Neuronal stem cell (in vitro differentiated cells): ENCODE measurements around the gene LDLRAD3.
A peak's percentile ranks its signal among the peaks of the same experiment; 100 is the strongest.

ENCODE experiments used
- DNase-seq: peaks from one replicate; pipeline ENCODE4 v3.0.0-alpha.2; 2013; ENCODE audit warnings: low spot score
- H2AFZ ChIP-seq: one replicate; pipeline ENCODE4 v1.6.1; 2013; ENCODE audit warnings: mild to moderate bottlenecking, low read length, inconsistent platforms
- H2AK5ac ChIP-seq: 2 replicates; pipeline ENCODE4 v1.6.1; 2013; ENCODE audit warnings: low read depth, mild to moderate bottlenecking, inconsistent platforms, low read length, moderate library complexity, mixed read lengths
- H2BK120ac ChIP-seq: 2 replicates; pipeline ENCODE4 v1.6.1; 2013; ENCODE audit warnings: low read depth, mild to moderate bottlenecking, inconsistent platforms, low read length, moderate library complexity, mixed read lengths
- H2BK12ac ChIP-seq: one replicate; pipeline ENCODE4 v1.6.1; 2013; ENCODE audit warnings: low read length, inconsistent platforms
- H2BK15ac ChIP-seq: 2 replicates; pipeline ENCODE4 v1.6.1; 2013; ENCODE audit warnings: mild to moderate bottlenecking, low read length, inconsistent platforms, mixed read lengths
- H2BK5ac ChIP-seq: one replicate; pipeline ENCODE4 v1.6.1; 2013; ENCODE audit warnings: inconsistent platforms, mild to moderate bottlenecking, low read length, moderate library complexity
- H3K14ac ChIP-seq: one replicate; pipeline ENCODE4 v1.6.1; 2013; ENCODE audit warnings: low read length, inconsistent platforms
- H3K18ac ChIP-seq: 2 replicates; pipeline ENCODE4 v1.6.1; 2013; ENCODE audit warnings: low read length, inconsistent platforms
- H3K23ac ChIP-seq: 2 replicates; pipeline ENCODE4 v1.6.1; 2013; ENCODE audit warnings: low read depth, mild to moderate bottlenecking, mixed read lengths, low read length, inconsistent platforms; ENCODE audit not compliant: poor library complexity
- H3K27ac ChIP-seq: replicated peaks from 3 replicates; pipeline ENCODE4 v1.5.1; 2013; ENCODE audit warnings: low read length, inconsistent platforms
- H3K27me3 ChIP-seq, 3 experiments: 2 replicates each; pipeline ENCODE4 v1.6.1; 2013; ENCODE audit warnings: low read length in 3 of 3, mild to moderate bottlenecking in 2 of 3, inconsistent platforms in 1 of 3, low read depth in 1 of 3, mixed read lengths in 1 of 3, moderate library complexity in 1 of 3; ENCODE audit not compliant: control insufficient read depth in 3 of 3, insufficient read depth in 3 of 3
- H3K36me3 ChIP-seq, 2 donors: replicated peaks in 1 of 2; 2 replicates each; pipeline ENCODE4 v1.6.1; 2013; ENCODE audit warnings: low read length in 2 of 2; ENCODE audit not compliant: control insufficient read depth in 2 of 2, insufficient read depth in 2 of 2
- H3K4ac ChIP-seq: 2 replicates; pipeline ENCODE4 v1.6.1; 2013; ENCODE audit warnings: inconsistent platforms, mild to moderate bottlenecking, low read length, moderate library complexity
- H3K4me1 ChIP-seq, 2 donors: 1 replicate in 1 of 2; 2 replicates in 1 of 2; pipeline ENCODE4 v1.6.1; 2013; ENCODE audit warnings: low read length in 2 of 2, low read depth in 1 of 2; ENCODE audit not compliant: control insufficient read depth in 2 of 2, insufficient read depth in 1 of 2
- H3K4me2 ChIP-seq: one replicate; pipeline ENCODE4 v1.6.1; 2013; ENCODE audit warnings: mild to moderate bottlenecking, low read length, inconsistent platforms; ENCODE audit not compliant: insufficient read depth, poor library complexity, severe bottlenecking
- H3K4me3 ChIP-seq, 2 donors: 2 replicates each; pipeline ENCODE4 v1.5.1; 2013; ENCODE audit warnings: low read length in 2 of 2, mild to moderate bottlenecking in 2 of 2, inconsistent platforms in 1 of 2, moderate library complexity in 1 of 2
- H3K79me1 ChIP-seq: one replicate; pipeline ENCODE4 v1.6.1; 2013; ENCODE audit warnings: low read depth, mild to moderate bottlenecking, inconsistent platforms, low read length, moderate library complexity
- H3K9ac ChIP-seq: one replicate; pipeline ENCODE4 v1.6.1; 2013; ENCODE audit warnings: mild to moderate bottlenecking, low read depth, low read length, inconsistent platforms; ENCODE audit not compliant: poor library complexity
- H3K9me3 ChIP-seq, 2 donors: replicated peaks in 1 of 2; 2 replicates each; pipeline versions ENCODE3 to v1.6.1; 2013; ENCODE audit warnings: low read length in 2 of 2, mild to moderate bottlenecking in 2 of 2, inconsistent platforms in 1 of 2, low read depth in 1 of 2, mixed read lengths in 1 of 2, moderate library complexity in 1 of 2; ENCODE audit not compliant: control insufficient read depth in 2 of 2, insufficient read depth in 1 of 2
- H4K8ac ChIP-seq: one replicate; pipeline ENCODE4 v1.6.1; 2013; ENCODE audit warnings: low read depth, mild to moderate bottlenecking, inconsistent platforms, low read length, moderate library complexity
- H4K91ac ChIP-seq: one replicate; pipeline ENCODE4 v1.6.1; 2013; ENCODE audit warnings: low read length, low read depth, mild to moderate bottlenecking, inconsistent platforms; ENCODE audit not compliant: poor library complexity
- WGBS, 2 donors: extraction: QIAGEN DNeasy Blood & Tissue Kit; methylation state at CpG; one replicate each; pipeline ENCODE4 v1.1.7; 2013; ENCODE audit warnings: missing lambda C conversion rate in 2 of 2, mixed read lengths in 1 of 2; ENCODE audit not compliant: insufficient read length in 2 of 2, insufficient replicate concordance in 1 of 2; ENCODE audit errors: extremely low coverage in 2 of 2; 5-methylcytosine and 5-hydroxymethylcytosine counted together

The LDLRAD3 gene

GRCh38 chr11:36142879-36143278 is 199.0 kb downstream of the LDLRAD3 start:
- peaks cover 3 to 7% of the 10 kb centered on the region in 2 donors for H3K36me3 ChIP-seq
- H2BK15ac ChIP-seq, result no peak overlapping the region
- H3K23ac ChIP-seq, result no peak overlapping the region
- DNase-seq, result no peak
- H3K14ac ChIP-seq, result no peak overlapping the region
- no peaks in the 10 kb centered on the region for H3K79me1 ChIP-seq
- H3K27me3 ChIP-seq, result no peaks in the 10 kb centered on the region
- no peak overlapping the region for H4K91ac ChIP-seq
- H3K4me2 ChIP-seq, result no peak overlapping the region
- H2AFZ ChIP-seq, result no peak overlapping the region
- H3K4ac ChIP-seq, result no peak overlapping the region
- H3K9me3 ChIP-seq, result peaks cover 0 to 8% of the 10 kb centered on the region in 2 donors
- no peak overlapping the region for H4K8ac ChIP-seq
- no peak overlapping the region for H2BK12ac ChIP-seq
- WGBS, 2 donors, result no CpG with 5 or more reads among the region's 6 CpGs
- H2BK120ac ChIP-seq, result no peak overlapping the region
- H3K4me1 ChIP-seq, result peaks cover 0 to 15% of the 10 kb centered on the region in 2 donors
- no peak overlapping the region for H3K18ac ChIP-seq
- H3K9ac ChIP-seq, result no peak overlapping the region
- H3K27ac ChIP-seq, result no peak overlapping the region
- H3K4me3 ChIP-seq, result no peak overlapping the region
- no peak overlapping the region for H2AK5ac ChIP-seq
- H2BK5ac ChIP-seq, result no peak overlapping the region

GRCh38 chr11:36146437-36146836 is 202.6 kb downstream of the LDLRAD3 start:
- H3K9me3 ChIP-seq, result peaks cover 0 to 8% of the 10 kb centered on the region in 2 donors
- no peak overlapping the region for H2BK120ac ChIP-seq
- no peak overlapping the region for H4K8ac ChIP-seq
- H3K27ac ChIP-seq, result peak overlapping the region; percentile 19
- H4K91ac ChIP-seq, result no peak overlapping the region
- H2BK12ac ChIP-seq, result no peak overlapping the region
- WGBS, 2 donors, result no CpG with 5 or more reads among the region's 5 CpGs
- peaks cover 3 to 18% of the 10 kb centered on the region in 2 donors for H3K36me3 ChIP-seq
- H3K23ac ChIP-seq, result no peak overlapping the region
- H3K79me1 ChIP-seq, result peaks cover 2% of the 10 kb centered on the region
- H3K9ac ChIP-seq, result no peak overlapping the region
- H3K4ac ChIP-seq, result no peak overlapping the region
- peak overlapping the region; percentile 5 for H3K18ac ChIP-seq
- H3K4me1 ChIP-seq, result peaks cover 6 to 22% of the 10 kb centered on the region in 2 donors
- H2AFZ ChIP-seq, result no peak overlapping the region
- no peak overlapping the region for H3K4me2 ChIP-seq
- H2AK5ac ChIP-seq, result no peak overlapping the region
- no peak for DNase-seq
- H2BK5ac ChIP-seq, result no peak overlapping the region
- no peaks in the 10 kb centered on the region for H3K27me3 ChIP-seq
- H3K14ac ChIP-seq, result no peak overlapping the region
- H2BK15ac ChIP-seq, result no peak overlapping the region
- H3K4me3 ChIP-seq, result no peak overlapping the region

- Histone ChIP-seq H2AFZ (no peak overlapping the region), H3K23ac (no peak overlapping the region), H3K9me3 (peaks cover 0 to 8% of the 10 kb centered on the region in 2 donors), H3K4ac (no peak overlapping the region), H2BK15ac (no peak overlapping the region), H3K4me3 (no peak overlapping the region), H3K4me2 (no peak overlapping the region), H3K27ac (no peak overlapping the region), H3K18ac (no peak overlapping the region), H2BK120ac (no peak overlapping the region), H4K8ac (no peak overlapping the region), H3K14ac (no peak overlapping the region), H3K27me3 (no peaks in the 10 kb centered on the region), H3K36me3 (peaks cover 3 to 18% of the 10 kb centered on the region in 2 donors), H4K91ac (no peak overlapping the region), H3K9ac (no peak overlapping the region), H3K4me1 (peaks cover 6 to 14% of the 10 kb centered on the region in 2 donors), H2BK12ac (no peak overlapping the region), H2BK5ac (no peak overlapping the region), H2AK5ac (no peak overlapping the region), H3K79me1 (peaks cover 2% of the 10 kb centered on the region)
- no peak for DNase-seq
- WGBS, 2 donors, result no CpG with 5 or more reads among the region's 1 CpG
Measured at GRCh38 chr11:36147491-36147890, 203.6 kb downstream of the LDLRAD3 start.

- WGBS, 2 donors, result no CpG with 5 or more reads among the region's 3 CpGs
- peaks cover 2% of the 10 kb centered on the region for H3K79me1 ChIP-seq
- H3K18ac ChIP-seq, result no peak overlapping the region
- H3K14ac ChIP-seq, result no peak overlapping the region
- no peak overlapping the region for H4K8ac ChIP-seq
- peaks cover 11 to 23% of the 10 kb centered on the region in 2 donors for H3K4me1 ChIP-seq
- no peak overlapping the region for H3K27ac ChIP-seq
- H2BK12ac ChIP-seq, result no peak overlapping the region
- H3K4ac ChIP-seq, result no peak overlapping the region
- no peak overlapping the region for H2AFZ ChIP-seq
- no peak overlapping the region for H3K4me2 ChIP-seq
- H3K9me3 ChIP-seq, result no peaks in the 10 kb centered on the region
- no peak overlapping the region for H2BK15ac ChIP-seq
- H3K27me3 ChIP-seq, result no peaks in the 10 kb centered on the region
- no peak overlapping the region for H3K23ac ChIP-seq
- peaks cover 0 to 15% of the 10 kb centered on the region in 2 donors for H3K36me3 ChIP-seq
- no peak overlapping the region for H4K91ac ChIP-seq
- H2BK5ac ChIP-seq, result no peak overlapping the region
- H2BK120ac ChIP-seq, result no peak overlapping the region
- H3K9ac ChIP-seq, result no peak overlapping the region
- DNase-seq, result no peak
- H2AK5ac ChIP-seq, result no peak overlapping the region
- no peak overlapping the region for H3K4me3 ChIP-seq
Measured at GRCh38 chr11:36148701-36149100, 204.8 kb downstream of the LDLRAD3 start.
